ENCODE results near the gene MRO. TPM values are rescaled to one million over a fixed set of nuclear protein-coding genes. Genes with fewer than 3 reads are reported as not detected.

Gene MRO
- total RNA-seq, 6 experiments from 2014 or later, result 2.2 to 14.8 (median 2.7) TPM

DNA sequence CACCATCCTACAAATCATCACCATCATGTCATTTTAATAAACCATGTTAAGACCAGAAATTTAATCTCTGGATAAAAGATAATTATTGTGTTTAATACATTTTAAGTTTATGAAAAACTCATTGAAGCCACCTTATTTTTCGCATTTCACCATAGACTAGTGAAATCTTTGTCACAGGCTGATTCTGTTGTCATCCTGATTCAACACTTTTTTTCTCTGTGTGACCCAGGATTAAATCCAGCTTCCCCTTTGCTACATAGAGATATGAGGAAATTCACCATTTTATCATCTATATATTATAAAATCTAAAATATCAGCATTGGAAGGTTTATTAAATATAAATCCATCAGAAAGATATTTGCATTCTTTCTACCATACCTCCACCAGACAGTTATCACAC, 29.2 kb upstream of the MRO start:
- Histone ChIP-seq H3K9me3 (no peaks in the 10 kb centered on the region), H3K27me3 (no peaks in the 10 kb centered on the region), H3K4me1 (peaks cover 0 to 17% (median 2%) of the 10 kb centered on the region in 4 donors), H3K27ac (peak overlapping the region in 1 of 3 donors; percentile 22), H3K4me3 (no peak overlapping the region), H3K36me3 (no peaks in the 10 kb centered on the region)
- ATAC-seq, result no peak
- TF ChIP-seq, protein P1, sequence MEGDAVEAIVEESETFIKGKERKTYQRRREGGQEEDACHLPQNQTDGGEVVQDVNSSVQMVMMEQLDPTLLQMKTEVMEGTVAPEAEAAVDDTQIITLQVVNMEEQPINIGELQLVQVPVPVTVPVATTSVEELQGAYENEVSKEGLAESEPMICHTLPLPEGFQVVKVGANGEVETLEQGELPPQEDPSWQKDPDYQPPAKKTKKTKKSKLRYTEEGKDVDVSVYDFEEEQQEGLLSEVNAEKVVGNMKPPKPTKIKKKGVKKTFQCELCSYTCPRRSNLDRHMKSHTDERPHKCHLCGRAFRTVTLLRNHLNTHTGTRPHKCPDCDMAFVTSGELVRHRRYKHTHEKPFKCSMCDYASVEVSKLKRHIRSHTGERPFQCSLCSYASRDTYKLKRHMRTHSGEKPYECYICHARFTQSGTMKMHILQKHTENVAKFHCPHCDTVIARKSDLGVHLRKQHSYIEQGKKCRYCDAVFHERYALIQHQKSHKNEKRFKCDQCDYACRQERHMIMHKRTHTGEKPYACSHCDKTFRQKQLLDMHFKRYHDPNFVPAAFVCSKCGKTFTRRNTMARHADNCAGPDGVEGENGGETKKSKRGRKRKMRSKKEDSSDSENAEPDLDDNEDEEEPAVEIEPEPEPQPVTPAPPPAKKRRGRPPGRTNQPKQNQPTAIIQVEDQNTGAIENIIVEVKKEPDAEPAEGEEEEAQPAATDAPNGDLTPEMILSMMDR (IDR thresholded peaks at IDR 0.05), result no peak
- no peak for TF ChIP-seq POLR2A (IDR thresholded peaks at IDR 0.05)
- no peak for DNase-seq
- intact Hi-C loops (cut with DNase I), result no loop called here
- 56% methylated on average over 1 of the region's 1 CpG for WGBS (ENCODE audit: insufficient coverage, low coverage, low lambda C conversion rate, missing lambda C conversion rate)

DNA sequence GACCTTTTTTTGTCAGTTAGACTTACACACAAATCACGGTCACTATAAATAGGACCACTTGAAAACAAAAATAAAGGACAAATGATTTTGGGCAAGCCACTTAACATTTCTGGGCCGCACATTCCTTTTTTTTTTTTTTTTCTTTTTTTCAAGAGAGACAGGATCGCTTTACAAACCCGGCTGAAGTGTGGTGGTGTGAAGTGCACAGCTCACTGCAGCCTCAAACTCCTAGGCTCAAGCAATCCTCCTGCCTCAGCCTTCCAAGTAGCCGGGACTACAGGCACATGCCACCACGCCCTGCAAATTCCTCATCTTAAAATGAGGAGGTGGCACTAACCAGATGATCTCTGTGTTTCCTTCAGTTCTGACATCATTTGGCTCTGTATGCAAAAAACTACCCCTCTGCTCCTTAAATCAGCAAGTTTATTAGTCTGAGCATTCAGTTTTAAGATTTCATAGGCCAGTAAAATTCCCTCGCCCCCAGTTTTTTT, 28.3 kb upstream of the MRO start:
- DNase-seq, result no peak
- Histone ChIP-seq H3K27ac (no peak overlapping the region), H3K4me1 (peaks cover 0 to 8% (median 0%) of the 10 kb centered on the region in 4 donors), H3K4me3 (no peak overlapping the region), H3K9me3 (no peaks in the 10 kb centered on the region), H3K27me3 (no peaks in the 10 kb centered on the region), H3K36me3 (no peaks in the 10 kb centered on the region)
- peak in 2 of 4 donors; percentile 38 to 39 for ATAC-seq
- intact Hi-C loops (cut with DNase I), result no loop called here
- TF ChIP-seq POLR2A (IDR thresholded peaks at IDR 0.05), result no peak
- TF ChIP-seq, protein P1 (IDR thresholded peaks at IDR 0.05), result no peak
- 78% methylated on average over 5 of the region's 7 CpGs for WGBS (ENCODE audit: insufficient coverage, low coverage, low lambda C conversion rate, missing lambda C conversion rate)

DNA sequence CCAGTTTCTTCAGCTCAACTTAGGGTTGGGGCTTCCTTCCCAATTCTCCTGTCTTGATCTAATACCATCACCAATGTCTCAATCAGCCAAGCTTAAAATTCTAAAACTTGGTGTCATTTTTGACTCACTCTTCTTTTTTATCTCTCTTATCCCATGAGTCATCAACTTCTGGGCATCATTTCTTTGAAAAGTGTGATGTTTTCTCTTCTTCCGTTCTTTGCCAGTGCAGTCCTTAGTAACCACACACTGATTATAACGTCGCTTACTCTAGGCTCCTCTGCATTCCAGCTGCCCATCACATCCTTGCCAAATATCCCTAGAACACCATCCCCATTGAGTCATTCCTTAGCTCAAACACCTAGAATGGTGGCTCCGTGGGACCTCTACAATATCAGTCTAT, 27.4 kb upstream of the MRO start:
- Histone ChIP-seq H3K36me3 (no peaks in the 10 kb centered on the region), H3K27me3 (no peaks in the 10 kb centered on the region), H3K9me3 (no peaks in the 10 kb centered on the region), H3K4me3 (no peak overlapping the region), H3K27ac (no peak overlapping the region), H3K4me1 (peaks cover 0 to 6% (median 0%) of the 10 kb centered on the region in 4 donors)
- ATAC-seq (no peak), DNase-seq (no peak)
- intact Hi-C loops (cut with DNase I), result no loop called here
- TF ChIP-seq POLR2A (IDR thresholded peaks at IDR 0.05), result no peak
- TF ChIP-seq, protein P1 (IDR thresholded peaks at IDR 0.05), result no peak
- 75% methylated on average over 4 of the region's 4 CpGs for WGBS (ENCODE audit: insufficient coverage, low coverage, low lambda C conversion rate, missing lambda C conversion rate)

DNA sequence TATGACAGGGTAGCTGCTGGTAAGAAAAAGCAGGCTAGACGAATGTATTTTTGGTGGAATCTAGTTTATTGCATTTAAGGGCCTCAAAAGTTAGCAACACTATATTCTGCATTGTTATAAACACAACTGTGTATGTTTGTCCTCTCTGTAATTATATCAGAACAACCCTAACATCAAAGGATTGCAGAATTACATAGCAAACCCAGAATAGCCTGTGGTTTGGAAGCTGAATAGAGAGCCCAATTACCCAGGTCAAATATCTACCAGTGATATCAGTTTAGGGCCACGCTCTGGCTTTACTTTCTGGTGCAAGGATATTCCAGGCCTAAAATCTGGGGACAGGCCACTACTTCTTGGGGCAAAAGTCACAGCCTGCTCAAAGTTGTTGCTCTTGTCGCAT, 25.1 kb upstream of the MRO start:
- H3K4me1 ChIP-seq, result peaks cover 0 to 6% (median 0%) of the 10 kb centered on the region in 4 donors
- TF ChIP-seq, protein P1 (IDR thresholded peaks at IDR 0.05), result no peak
- no peak for TF ChIP-seq POLR2A (IDR thresholded peaks at IDR 0.05)
- DNase-seq (no peak), ATAC-seq (no peak)
- no peaks in the 10 kb centered on the region for H3K27me3 ChIP-seq
- H3K36me3 ChIP-seq, result no peaks in the 10 kb centered on the region
- WGBS (ENCODE audit: insufficient coverage, low coverage, low lambda C conversion rate, missing lambda C conversion rate), result 81% methylated on average over 2 of the region's 3 CpGs
- no peak overlapping the region for H3K27ac ChIP-seq
- no peak overlapping the region for H3K4me3 ChIP-seq
- intact Hi-C loops (cut with DNase I), result no loop called here
- H3K9me3 ChIP-seq, result no peaks in the 10 kb centered on the region

DNA sequence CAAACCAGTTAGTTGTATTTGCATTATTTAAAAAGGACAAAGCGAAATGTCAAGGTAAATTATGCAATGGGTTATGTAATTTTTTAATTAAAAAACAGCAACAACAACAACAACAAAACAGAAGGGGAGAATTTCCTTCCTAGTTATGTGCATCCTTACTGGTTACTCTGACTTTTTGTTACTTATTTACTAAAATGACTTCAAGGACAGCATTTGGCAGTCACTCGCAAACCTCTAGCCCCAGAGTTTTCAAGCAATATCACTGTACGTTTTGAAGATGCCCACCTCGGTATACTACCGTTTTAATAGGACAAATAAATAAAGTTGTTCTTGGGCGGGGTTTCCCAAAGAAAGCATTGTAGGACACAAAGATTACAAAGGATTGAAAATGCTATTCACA, 24.7 kb upstream of the MRO start:
- no peak for ATAC-seq
- Histone ChIP-seq H3K4me1 (peaks cover 0 to 6% (median 0%) of the 10 kb centered on the region in 4 donors), H3K9me3 (no peaks in the 10 kb centered on the region), H3K36me3 (no peaks in the 10 kb centered on the region), H3K27ac (no peak overlapping the region), H3K4me3 (no peak overlapping the region), H3K27me3 (no peaks in the 10 kb centered on the region)
- no peak for DNase-seq
- intact Hi-C loops (cut with DNase I), result no loop called here
- TF ChIP-seq, protein P1 (IDR thresholded peaks at IDR 0.05), result no peak
- no peak for TF ChIP-seq POLR2A (IDR thresholded peaks at IDR 0.05)
- 34% methylated on average over 6 of the region's 6 CpGs for WGBS (ENCODE audit: insufficient coverage, low coverage, low lambda C conversion rate, missing lambda C conversion rate)

All from right lobe of liver (tissue), 6 donors.